GM18873 (cell line): ENCODE measurements around the gene MAPK14.
"Not testable (repeated sequence)": the region's sequence is repeated elsewhere in the genome, so short reads cannot be mapped to it uniquely, and the experiment has no call there.

Experiments
- ATAC-seq: cut with Tn5 transposase; IDR thresholded peaks from one replicate; pipeline ENCODE4 v1.9.1; 2021; ENCODE audit warnings: mild to moderate bottlenecking, moderate library complexity, moderate number of reproducible peaks; ENCODE audit not compliant: unreplicated experiment, low FRiP score

Gene MAPK14

GRCh38 chr6:36120018-36120417, 92.4 kb downstream of the MAPK14 start:
- ATAC-seq: no peak

- no peak for ATAC-seq
These were observed 92.9 kb downstream of the MAPK14 start for GRCh38 chr6:36120539-36120938.

- ATAC-seq: no peak
These were observed 93.6 kb downstream of the MAPK14 start for GRCh38 chr6:36120979-36121786.

- ATAC-seq: no peak
These were observed 94.3 kb downstream of the MAPK14 start for GRCh38 chr6:36121787-36122494.

- no peak for ATAC-seq
These were observed 95.1 kb downstream of the MAPK14 start for GRCh38 chr6:36122495-36123269.

GRCh38 chr6:36123270-36124139, 95.9 kb downstream of the MAPK14 start:
- no peak for ATAC-seq

GRCh38 chr6:36124346-36124745, 96.7 kb downstream of the MAPK14 start:
- not testable (repeated sequence) for ATAC-seq

- ATAC-seq: no peak
These were observed 97.3 kb downstream of the MAPK14 start for GRCh38 chr6:36124881-36125280.

GRCh38 chr6:36125575-36125974, 98.0 kb downstream of the MAPK14 start:
- ATAC-seq: no peak

GRCh38 chr6:36126121-36126520, 98.5 kb downstream of the MAPK14 start:
- ATAC-seq: no peak

GRCh38 chr6:36126553-36127458, 99.2 kb downstream of the MAPK14 start:
- ATAC-seq: no peak

- no peak for ATAC-seq
These were observed 99.9 kb downstream of the MAPK14 start for GRCh38 chr6:36127462-36128016.

- no peak for ATAC-seq
These were observed 100.5 kb downstream of the MAPK14 start for GRCh38 chr6:36128073-36128472.

- ATAC-seq: no peak
These were observed 101.2 kb downstream of the MAPK14 start for GRCh38 chr6:36128793-36129192.

- not testable (repeated sequence) for ATAC-seq
These were observed 101.7 kb downstream of the MAPK14 start for GRCh38 chr6:36129334-36129733.

GRCh38 chr6:36129941-36130666, 102.5 kb downstream of the MAPK14 start, which contains the start of gene MAPK13:
Gene MAPK13, plus strand, starts transcription at chr6:36130513. Its CDS starts 70 bp downstream, at chr6:36130583.
- ATAC-seq: no peak

- ATAC-seq: no peak
These were observed 103.3 kb downstream of the MAPK14 start for GRCh38 chr6:36130667-36131510.
